ENCODE data around the gene AFAP1L1.

The AFAP1L1 gene

GRCh38 chr5:149271716-149272563, at the start of gene AFAP1L1:
Gene AFAP1L1, plus strand, starts transcription at chr5:149271859. Its CDS starts 110 bp downstream, at chr5:149271969.
- peak; percentile 42 for ATAC-seq
- DNase-seq: peak; percentile 28

DNA sequence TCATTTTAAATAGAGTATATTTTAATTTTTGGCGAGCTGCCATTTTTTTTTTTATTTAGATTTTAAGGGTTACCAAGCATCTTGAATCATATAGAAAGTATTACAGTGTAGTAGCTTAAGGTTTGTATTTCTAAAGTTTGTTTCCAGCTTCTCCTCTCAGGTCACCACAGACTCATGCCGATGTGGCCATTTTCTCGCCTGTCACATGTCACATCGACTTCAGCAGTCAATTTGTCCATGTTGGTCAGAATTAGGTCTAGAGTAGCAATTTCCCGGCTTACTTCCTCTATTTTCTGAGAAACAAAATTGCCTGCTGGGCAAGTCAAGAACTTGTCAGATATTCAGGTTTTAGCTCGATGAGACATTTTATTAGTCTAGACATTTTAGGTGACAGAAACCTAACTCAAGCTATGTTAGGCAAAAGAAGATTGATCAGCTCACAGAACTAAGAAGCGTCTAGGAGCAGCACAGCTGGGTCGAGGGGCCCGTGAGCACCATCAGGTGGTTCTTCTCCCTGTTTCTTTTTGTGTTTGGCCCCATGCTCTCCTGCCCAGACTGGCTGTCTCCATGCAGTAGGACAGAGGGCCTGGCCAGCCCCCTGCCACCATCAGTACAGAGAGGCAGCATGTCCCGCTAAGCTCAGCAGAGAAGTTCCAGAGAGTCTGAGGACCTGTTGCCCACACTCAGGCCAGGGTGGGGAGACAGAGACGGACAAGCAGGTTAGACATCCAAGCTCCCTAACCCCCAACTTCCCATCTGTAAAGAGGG, 48.4 kb upstream of the AFAP1L1 start:
- DNase-seq (no peak), ATAC-seq (no peak)

DNA sequence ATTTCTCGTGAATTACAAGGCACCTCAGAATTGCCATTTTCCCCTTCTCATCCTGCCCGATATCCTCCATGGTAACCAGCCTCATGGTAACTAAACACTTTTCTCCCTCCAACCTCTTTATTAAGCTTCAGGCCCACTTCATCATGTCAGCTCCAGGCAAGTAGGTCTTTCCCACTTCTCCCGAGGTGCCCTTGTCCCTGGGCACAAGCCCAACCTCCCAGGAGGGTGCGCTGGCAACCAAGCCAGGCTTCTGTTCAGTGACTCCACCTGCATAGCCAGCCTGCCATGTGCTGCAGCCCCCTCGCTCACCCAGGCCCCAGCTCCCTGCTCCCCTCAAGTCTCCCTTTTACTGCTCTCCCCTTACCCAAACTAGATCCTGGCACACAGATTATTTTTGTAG, 47.4 kb upstream of the AFAP1L1 start:
- DNase-seq: no peak
- ATAC-seq: no peak

DNA sequence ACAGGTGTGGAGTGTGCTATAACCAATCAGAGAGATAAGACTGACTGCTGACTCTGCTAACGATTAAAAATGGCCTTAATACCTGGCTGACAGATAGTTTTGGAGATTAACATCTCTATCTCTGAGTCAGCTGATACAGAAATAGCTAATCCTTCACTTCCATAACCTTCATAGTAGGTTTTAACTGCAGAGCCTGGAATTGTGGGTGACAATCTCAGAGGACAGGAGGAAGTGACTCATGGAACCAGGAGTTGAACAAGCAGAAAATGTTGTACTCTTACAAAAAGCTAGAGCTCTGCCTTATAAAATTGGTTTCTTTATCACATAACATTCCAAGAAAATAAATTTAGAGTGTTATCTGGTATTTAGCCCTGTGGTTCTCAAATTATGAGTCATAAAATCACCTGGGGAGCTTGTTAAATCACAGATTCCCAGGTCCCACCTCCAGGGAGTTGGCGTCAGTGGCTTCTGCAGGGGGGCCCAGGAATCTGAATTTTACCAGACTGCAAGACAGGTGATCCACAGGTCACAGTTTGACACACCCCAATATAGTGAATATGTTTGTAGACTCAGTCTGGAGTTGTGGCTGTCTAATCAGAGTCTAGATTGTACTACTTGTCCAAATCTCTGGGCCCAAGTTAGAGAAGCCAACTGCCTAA, 44.4 kb upstream of the AFAP1L1 start:
- ATAC-seq (peak; percentile 32), DNase-seq (no peak)

GRCh38 chr5:149228618-149229297, 42.9 kb upstream of the AFAP1L1 start:
- ATAC-seq (no peak), DNase-seq (no peak)

DNA sequence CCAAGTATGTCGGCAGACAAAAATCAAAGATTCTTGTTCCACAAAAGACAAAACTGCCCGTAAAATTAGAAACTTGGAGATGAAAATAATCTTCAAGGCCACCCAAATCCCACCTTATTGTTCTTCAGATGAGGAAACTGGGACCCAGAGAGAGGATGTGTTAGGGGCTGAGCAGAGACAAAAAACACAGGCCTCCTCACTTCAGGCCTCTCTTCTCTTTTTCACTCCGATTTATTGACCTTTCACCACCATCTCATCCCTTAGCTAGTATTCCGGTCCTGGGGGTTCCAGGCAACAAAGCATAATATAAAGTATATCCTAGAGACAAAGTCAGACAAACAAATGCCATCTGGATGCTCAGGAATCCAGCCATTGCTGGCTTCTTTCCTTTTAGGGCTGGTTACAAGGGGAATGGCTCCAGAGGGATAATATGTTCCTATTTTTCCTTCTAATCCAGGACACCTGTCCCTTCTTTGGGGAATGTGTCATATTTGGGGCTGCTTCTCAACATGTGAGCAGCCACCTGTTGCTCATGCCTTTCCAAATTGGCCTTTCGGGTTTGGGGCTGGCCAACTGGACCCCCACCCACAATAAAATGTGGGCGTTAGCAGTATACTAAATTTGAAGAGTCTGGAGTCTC, 42.2 kb upstream of the AFAP1L1 start:
- ATAC-seq (no peak), DNase-seq (no peak)

- DNase-seq (no peak), ATAC-seq (no peak)
These were observed 35.8 kb upstream of the AFAP1L1 start for GRCh38 chr5:149235841-149236240.

GRCh38 chr5:149237662-149238061, 34.0 kb upstream of the AFAP1L1 start:
- no peak for DNase-seq
- no peak for ATAC-seq

DNA sequence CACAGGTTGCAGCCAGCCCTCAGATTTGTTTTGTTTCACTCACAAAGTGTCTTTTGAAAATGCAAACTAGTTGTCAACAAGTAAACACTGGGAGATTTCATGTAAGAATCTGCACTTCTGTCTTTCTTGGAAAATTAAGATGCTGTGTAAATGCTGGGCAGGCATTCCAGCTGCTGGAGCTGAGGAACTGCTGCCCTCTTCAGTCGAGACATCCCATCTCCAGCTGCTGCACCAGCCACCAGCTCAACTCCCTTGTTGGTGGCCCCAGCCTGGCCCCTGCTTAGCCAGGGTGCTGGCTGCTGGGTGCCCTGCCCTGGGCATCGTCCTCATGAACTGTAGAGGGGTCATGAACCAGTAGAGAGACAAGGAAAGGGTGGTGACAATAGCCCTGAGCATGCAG, 33.1 kb upstream of the AFAP1L1 start:
- no peak for DNase-seq
- no peak for ATAC-seq

GRCh38 chr5:149239917-149240316, 31.7 kb upstream of the AFAP1L1 start:
- peak; percentile 9 for DNase-seq
- peak; percentile 4 for ATAC-seq

DNA sequence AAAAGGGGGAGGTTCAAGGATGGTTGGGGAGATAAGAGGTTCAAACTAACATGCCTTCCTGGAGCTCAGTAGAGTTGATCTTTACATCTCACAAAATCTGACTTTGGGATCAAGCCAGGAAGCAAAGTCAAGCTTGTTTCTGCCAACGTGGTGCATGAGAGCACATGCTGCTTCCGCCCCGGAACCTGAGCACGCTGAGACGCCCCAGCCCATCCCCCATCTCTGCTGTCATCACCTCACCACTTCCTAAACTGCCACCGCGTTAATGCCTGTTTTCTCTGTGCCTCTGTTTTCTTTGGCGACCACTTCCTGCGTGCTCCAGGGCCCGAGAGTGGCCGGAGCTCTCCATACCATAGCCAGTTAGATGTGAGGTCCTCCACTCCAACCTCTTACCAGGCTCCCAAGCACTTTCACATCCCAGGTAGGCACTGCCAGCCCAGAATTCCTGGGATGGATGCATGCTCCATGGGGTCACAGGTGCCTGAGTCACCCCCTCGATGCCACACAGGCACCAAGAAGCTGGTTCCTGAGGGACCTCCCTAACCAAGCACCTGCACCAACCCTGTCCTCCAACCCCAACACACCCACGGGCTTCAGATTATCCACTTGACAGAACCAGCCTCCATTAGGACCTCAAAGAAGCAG, 31.2 kb upstream of the AFAP1L1 start:
- peak; percentile 73 for ATAC-seq
- peak; percentile 79 for DNase-seq

DNA sequence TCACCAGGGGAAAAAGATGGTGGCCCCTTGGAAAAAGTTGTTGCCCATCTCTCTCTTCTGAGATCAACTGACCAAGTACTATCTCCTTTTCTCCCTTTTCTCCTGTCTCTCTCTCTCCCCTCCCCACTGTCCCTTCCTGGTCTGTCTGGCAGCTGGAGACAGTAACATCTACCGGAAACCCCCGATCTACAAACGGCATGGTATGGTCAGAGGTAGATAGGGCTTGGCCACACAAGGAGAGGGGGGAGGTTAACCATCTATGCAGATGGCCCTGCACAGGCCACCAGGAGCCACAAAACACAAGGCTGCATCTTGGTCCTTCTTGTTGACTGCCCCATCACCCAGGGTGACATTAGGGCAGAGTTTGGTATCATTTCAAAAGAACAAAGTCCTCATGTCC, 29.3 kb upstream of the AFAP1L1 start:
- DNase-seq: no peak
- ATAC-seq: no peak

DNA sequence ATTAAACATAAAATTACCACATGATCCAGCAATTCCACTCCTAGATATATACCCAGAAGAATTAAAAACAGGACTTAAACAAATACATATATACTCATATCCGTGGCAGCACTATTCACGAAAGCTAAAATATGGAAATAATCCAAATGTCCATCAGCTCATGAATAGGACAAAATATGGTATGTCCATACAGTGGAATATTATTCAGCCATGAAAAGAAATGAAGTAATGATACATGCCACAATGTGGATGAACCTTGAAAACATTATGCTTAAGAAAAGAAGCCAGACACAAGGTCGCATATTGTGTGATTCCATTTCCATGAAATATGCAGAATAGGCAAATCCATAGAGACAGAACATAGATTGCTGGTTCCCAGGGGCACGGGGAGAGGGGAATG, 24.8 kb upstream of the AFAP1L1 start:
- ATAC-seq (no peak), DNase-seq (no peak)

GRCh38 chr5:149247726-149248125, 23.9 kb upstream of the AFAP1L1 start:
- no peak for ATAC-seq
- no peak for DNase-seq

GRCh38 chr5:149251546-149251945, 20.1 kb upstream of the AFAP1L1 start:
- ATAC-seq (no peak), DNase-seq (no peak)

DNA sequence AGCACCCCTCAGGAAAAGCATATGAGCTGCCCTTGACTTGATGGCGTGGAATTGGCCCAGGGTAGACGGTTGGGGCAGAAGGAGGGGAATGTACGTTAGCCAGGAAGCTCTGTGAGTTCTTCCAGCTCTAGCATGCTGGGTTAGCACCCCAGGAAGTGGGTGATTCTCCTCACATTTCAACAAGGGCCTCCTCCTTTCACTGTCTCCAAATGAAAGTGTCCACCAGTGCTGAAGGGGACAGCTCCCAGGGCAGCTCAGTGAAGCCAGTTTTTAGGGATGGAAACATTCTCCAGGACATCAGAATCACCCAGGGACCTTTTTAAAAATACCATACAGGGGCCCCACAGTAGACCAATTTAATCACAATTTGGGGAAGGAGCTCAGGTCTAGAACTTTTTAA, 17.2 kb upstream of the AFAP1L1 start:
- ATAC-seq: no peak
- DNase-seq: no peak

DNA sequence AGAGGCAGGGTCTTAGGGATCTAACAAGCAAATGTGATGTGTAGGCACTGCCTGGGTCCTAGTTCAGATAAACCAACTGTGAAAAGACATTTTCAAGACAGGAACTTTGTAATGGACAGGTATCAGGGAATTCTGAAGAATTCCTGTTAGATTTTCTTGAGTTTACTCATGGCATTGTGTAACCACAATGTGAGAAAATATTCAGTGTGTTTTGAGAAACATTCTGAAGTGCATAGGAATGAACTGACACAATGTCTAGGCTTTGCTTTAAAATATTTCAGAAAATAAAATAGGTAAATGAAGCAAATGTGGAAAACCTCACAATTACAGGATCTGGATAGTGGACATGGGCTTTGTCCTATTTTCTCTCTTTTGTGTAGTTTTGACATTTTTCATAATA, 15.2 kb upstream of the AFAP1L1 start:
- no peak for DNase-seq

DNA sequence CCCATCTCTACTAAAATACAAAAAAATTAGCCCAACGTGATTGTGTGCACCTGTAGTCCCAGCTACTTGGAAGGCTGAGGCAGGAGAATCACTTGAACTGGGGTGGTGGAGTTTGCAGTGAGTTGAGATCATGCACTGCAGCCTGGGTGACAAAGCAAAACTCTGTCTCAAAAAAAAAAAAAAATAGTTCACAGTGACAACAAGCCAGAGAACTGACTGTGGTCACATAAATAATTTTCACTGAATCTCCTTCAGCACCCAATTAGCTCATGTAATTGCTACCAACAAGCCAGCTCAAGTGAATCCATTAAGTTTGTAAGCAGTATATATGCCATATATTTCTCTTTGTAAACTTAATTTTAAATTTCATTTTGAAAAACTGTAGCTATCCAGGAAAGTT, 14.5 kb upstream of the AFAP1L1 start:
- DNase-seq: no peak

More for the DNA sequence above, 15.2 kb upstream of the AFAP1L1 start:
- no peak for ATAC-seq

GRCh38 chr5:149257889-149258705, 13.6 kb upstream of the AFAP1L1 start:
- DNase-seq (no peak), ATAC-seq (no peak)

More for the DNA sequence above, 14.5 kb upstream of the AFAP1L1 start:
- no peak for ATAC-seq

DNA sequence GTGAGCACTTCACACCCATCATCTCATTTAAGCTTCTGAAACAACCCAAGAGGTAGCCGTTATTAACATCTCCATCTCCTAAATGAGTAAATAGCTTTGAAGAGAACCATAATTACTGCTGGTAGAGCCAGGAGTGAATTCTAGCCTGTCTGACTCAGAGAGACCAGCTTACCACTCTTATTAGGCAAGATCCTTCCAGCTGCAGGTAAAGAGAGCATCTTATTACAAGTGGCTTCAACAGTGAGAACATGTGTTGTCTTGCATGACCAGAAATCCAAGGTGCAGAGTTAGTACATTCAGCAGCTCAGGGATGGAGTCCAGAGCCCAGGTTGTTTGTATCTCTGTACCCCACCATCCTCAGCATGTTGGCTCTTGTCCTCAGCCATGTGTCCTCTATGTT, 10.9 kb upstream of the AFAP1L1 start:
- DNase-seq: no peak
- ATAC-seq: no peak
